ENCODE data around the gene SPEM3.

Gene SPEM3

DNA sequence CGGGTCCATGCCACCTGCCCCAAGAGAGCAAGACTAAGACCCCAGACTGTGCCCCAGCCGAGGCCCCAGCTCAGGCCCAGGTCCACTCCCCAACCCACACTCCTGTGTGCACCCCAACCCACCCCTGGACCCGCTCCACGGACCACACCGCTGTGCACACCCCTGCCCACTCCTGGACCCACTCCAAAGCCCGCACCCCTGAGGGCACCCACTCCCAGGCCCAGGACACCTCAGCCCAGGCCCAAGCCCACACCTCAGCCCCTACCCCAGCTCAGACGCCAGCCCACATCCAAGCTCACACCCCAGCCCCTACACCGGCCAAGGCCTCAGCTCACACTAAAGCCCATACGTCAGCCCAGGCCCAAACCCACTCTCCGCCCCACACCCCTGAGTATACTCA is 1.1 kb downstream of the SPEM3 start:
- H3K4me3 ChIP-seq (ENCODE audit: low read depth, low read length): no peak overlapping the region
- TF ChIP-seq, protein P1, sequence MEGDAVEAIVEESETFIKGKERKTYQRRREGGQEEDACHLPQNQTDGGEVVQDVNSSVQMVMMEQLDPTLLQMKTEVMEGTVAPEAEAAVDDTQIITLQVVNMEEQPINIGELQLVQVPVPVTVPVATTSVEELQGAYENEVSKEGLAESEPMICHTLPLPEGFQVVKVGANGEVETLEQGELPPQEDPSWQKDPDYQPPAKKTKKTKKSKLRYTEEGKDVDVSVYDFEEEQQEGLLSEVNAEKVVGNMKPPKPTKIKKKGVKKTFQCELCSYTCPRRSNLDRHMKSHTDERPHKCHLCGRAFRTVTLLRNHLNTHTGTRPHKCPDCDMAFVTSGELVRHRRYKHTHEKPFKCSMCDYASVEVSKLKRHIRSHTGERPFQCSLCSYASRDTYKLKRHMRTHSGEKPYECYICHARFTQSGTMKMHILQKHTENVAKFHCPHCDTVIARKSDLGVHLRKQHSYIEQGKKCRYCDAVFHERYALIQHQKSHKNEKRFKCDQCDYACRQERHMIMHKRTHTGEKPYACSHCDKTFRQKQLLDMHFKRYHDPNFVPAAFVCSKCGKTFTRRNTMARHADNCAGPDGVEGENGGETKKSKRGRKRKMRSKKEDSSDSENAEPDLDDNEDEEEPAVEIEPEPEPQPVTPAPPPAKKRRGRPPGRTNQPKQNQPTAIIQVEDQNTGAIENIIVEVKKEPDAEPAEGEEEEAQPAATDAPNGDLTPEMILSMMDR (conservative IDR thresholded peaks at IDR 0.05; ENCODE audit: low read depth, low read length): no peak
- no peak for DNase-seq (ENCODE audit: low read depth)

DNA sequence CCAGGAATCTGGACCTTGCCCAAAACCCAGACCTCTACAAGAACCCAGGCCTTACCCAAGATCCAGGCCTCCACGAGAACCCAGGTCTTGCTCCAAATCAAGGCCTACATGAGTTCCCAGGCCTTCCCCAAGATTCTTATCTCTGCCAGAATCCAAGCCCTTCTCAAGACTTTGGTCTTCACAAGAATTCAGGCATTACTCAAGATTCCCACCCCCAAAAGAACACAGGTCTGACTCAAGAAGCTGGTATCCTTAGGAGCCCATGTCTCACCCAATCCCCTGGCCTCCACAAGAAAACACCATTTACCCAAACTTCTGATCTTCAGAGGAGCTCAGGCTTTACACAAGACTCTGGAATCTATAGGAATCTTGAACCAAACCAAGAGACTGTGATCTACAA is 2.6 kb downstream of the SPEM3 start:
- DNase-seq (ENCODE audit: low read depth): no peak
- TF ChIP-seq, protein P1 (conservative IDR thresholded peaks at IDR 0.05; ENCODE audit: low read depth, low read length): no peak
- no peak overlapping the region for H3K4me3 ChIP-seq (ENCODE audit: low read depth, low read length)

DNA sequence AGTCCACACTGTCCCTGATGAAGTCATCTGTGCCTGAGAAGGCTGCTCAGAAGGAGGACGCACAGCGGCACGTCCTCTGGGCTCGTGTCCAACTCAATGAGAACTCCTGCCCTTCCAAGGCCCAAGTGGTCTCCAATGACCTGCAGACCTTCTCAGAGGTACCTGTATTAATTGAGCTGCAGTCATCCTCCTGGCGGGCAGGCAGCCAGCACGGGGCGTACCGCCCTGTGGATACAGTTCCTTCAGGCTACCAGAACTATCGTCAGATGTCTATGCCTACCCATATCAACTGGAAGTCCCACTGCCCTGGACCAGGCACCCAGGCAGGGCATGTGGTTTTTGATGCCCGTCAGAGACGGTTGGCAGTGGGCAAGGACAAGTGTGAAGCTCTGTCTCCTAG is 3.6 kb downstream of the SPEM3 start:
- no peak overlapping the region for H3K4me3 ChIP-seq (ENCODE audit: low read depth, low read length)

DNA sequence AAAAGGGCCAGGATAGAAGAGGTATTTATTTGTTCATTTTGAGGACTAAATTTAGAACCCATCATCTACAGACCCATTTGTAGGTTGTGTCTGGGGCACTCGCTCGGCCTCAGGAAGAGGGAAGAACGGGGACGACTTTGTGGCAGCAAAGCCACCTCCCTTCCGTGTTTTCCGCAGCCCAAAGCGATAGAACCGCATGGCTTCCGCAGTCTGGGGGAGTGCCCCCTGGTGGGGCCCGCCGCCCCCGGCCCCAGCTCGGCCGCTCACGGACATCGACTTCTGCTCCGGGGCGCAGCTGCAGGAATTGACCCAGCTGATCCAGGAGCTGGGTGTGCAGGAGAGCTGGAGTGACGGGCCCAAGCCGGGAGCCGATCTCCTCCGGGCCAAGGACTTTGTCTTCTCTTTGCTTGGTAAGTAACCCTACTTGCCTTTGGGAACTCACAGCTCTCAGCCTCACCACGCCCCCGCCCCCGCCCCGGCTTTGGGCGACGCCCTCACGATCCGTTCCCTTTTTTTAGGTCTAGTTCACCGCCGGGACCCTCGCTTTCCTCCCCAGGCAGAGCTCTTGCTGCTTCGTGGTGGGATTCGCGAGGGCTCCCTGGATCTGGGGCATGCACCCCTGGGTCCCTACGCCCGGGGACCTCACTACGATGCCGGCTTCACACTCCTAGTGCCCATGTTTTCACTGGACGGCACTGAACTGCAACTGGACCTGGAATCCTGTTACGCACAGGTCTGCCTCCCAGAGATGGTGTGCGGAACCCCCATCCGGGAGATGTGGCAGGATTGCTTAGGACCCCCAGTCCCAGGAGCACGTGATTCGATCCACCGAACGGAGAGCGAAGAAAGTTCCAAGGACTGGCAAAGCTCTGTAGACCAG is 7.3 kb downstream of the SPEM3 start:
- TF ChIP-seq, protein P1 (conservative IDR thresholded peaks at IDR 0.05; ENCODE audit: low read depth, low read length): no peak
- H3K4me3 ChIP-seq (ENCODE audit: low read depth, low read length): peak overlapping the region; percentile 58
- no peak for DNase-seq (ENCODE audit: low read depth)

More for the DNA sequence above, 3.6 kb downstream of the SPEM3 start:
- TF ChIP-seq, protein P1 (conservative IDR thresholded peaks at IDR 0.05; ENCODE audit: low read depth, low read length): no peak
- DNase-seq (ENCODE audit: low read depth): no peak

DNA sequence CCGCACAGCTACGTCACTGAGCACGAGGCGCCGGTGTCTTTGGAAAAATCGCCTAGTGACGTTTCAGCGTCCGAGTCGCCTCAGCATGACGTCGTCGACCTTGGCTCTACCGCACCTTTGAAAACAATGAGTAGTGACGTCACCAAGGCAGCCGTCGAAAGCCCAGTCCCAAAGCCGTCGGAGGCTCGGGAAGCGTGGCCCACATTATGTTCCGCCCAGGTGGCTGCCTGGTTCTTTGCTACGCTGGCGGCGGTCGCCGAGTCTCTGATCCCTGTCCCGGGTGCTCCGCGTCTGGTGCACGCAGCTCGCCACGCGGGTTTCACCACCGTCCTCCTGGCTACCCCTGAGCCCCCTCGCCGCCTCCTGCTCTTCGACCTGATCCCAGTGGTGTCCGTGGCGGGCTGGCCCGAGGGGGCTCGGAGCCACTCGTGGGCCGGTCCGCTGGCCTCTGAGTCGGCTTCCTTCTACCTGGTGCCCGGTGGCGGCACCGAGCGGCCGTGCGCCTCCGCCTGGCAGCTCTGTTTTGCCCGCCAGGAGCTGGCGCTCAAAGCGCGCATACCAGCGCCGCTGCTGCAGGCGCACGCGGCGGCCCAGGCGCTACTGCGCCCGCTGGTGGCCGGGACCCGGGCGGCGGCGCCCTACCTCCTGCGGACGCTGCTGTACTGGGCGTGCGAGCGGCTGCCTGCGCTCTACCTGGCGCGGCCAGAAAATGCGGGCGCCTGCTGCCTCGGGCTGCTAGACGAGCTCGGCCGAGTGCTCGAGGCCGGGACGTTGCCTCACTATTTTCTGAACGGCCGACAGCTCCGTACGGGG is 8.1 kb downstream of the SPEM3 start:
- TF ChIP-seq, protein P1 (conservative IDR thresholded peaks at IDR 0.05; ENCODE audit: low read depth, low read length): peak; percentile 47
- DNase-seq (ENCODE audit: low read depth): peak; percentile 72
- peak overlapping the region; percentile 39 for H3K4me3 ChIP-seq (ENCODE audit: low read depth, low read length)

DNA sequence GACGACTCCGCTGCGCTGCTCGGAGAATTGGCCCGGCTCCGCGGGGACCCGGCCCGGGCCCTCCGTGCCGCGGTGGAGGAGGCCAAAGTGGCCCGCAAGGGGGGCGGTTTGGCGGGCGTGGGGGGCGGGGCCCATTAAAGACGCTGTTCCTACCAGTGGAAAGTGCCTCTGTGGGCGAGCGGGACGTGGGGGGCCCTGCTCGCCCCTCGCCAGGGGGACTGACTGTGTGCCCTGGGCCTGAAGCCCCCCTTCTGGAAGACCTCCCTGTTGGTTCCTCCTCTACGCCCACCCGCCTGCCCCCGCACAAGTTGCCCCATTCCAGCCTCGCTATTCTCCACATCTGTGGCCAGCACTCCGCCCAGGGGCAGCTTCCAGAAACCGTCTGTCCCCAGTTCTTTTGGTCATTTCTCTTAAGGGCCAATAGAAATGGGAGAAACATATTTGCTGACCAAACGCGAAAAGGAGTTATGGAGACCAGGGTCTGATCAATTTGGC is 8.8 kb downstream of the SPEM3 start:
- TF ChIP-seq, protein P1 (conservative IDR thresholded peaks at IDR 0.05; ENCODE audit: low read depth, low read length): no peak
- peak overlapping the region; percentile 42 for H3K4me3 ChIP-seq (ENCODE audit: low read depth, low read length)

More for the DNA sequence above, 8.8 kb downstream of the SPEM3 start:
- no peak for DNase-seq (ENCODE audit: low read depth)
